ENCODE data around the gene CTBP2.

DNA sequence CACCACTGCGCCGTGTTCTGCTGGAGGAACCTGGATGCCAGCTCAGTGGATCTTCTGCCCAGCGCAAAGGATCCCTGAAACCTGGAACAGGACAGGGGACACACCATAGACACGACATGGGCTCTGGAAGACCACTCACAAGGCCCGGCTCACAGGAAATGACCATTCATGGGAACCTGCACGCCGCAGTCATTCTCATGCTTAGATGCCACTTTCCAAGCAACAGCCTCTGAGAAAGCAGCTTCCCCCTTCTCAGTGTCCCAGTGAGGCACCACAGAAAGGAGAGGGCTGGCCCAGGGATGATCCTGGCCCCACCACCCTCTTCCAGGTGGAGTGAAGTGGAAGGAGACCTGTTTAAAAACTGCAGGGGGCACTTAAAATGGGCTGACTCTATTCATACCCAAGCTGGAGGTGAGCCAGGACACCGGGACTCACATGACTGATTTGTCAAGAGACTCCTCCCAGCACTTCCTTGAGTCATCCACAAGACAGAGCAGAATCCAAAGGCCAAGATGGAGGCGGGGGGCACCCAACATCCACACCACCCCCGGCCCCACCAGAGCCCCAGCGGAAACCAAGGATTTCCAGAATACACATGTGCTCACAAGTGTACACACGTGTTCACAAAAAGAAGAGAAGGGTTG lies 11.2 kb downstream of the CTBP2 start:
- TF ChIP-seq FOXM1 (IDR thresholded peaks at IDR 0.05; ENCODE audit: borderline replicate concordance) (no peak), FOXA1 (IDR thresholded peaks at IDR 0.05) (no peak), ELF4 (IDR thresholded peaks at IDR 0.05) (no peak), L3MBTL2 (conservative IDR thresholded peaks at IDR 0.05) (no peak)
